Measurements from ENCODE around the gene ARFGAP3. TPM values are rescaled to one million over a fixed set of nuclear protein-coding genes. Genes with fewer than 3 reads are reported as not detected.

Gene ARFGAP3
- total RNA-seq, 4 donors from 2014 or later: 38.4 to 86.9 (median 47.5) TPM

GRCh38 chr22:42869463-42869862, 12.4 kb upstream of the ARFGAP3 start:
- no peaks in the 10 kb centered on the region for H3K36me3 ChIP-seq

GRCh38 chr22:42868751-42869251, 11.7 kb upstream of the ARFGAP3 start:
- H3K27ac ChIP-seq: no peak overlapping the region
- TF ChIP-seq POLR2A (IDR thresholded peaks at IDR 0.05): no peak
- TF ChIP-seq, protein P1, sequence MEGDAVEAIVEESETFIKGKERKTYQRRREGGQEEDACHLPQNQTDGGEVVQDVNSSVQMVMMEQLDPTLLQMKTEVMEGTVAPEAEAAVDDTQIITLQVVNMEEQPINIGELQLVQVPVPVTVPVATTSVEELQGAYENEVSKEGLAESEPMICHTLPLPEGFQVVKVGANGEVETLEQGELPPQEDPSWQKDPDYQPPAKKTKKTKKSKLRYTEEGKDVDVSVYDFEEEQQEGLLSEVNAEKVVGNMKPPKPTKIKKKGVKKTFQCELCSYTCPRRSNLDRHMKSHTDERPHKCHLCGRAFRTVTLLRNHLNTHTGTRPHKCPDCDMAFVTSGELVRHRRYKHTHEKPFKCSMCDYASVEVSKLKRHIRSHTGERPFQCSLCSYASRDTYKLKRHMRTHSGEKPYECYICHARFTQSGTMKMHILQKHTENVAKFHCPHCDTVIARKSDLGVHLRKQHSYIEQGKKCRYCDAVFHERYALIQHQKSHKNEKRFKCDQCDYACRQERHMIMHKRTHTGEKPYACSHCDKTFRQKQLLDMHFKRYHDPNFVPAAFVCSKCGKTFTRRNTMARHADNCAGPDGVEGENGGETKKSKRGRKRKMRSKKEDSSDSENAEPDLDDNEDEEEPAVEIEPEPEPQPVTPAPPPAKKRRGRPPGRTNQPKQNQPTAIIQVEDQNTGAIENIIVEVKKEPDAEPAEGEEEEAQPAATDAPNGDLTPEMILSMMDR (IDR thresholded peaks at IDR 0.05): no peak
- H3K4me1 ChIP-seq: no peaks in the 10 kb centered on the region
- intact Hi-C loops (cut with DNase I; ENCODE audit: low total_unique reads): no loop called here
- H3K4me3 ChIP-seq: no peak overlapping the region
- no peaks in the 10 kb centered on the region for H3K27me3 ChIP-seq
- peak in 1 of 2 donors; percentile 37 for DNase-seq
- H3K36me3 ChIP-seq: no peaks in the 10 kb centered on the region
- no peaks in the 10 kb centered on the region for H3K9me3 ChIP-seq

More at GRCh38 chr22:42869463-42869862, 12.4 kb upstream of the ARFGAP3 start:
- no peak overlapping the region for H3K27ac ChIP-seq
- no peak for DNase-seq
- H3K4me3 ChIP-seq: no peak overlapping the region
- TF ChIP-seq, protein P1 (IDR thresholded peaks at IDR 0.05): no peak
- TF ChIP-seq POLR2A (IDR thresholded peaks at IDR 0.05): no peak
- no peaks in the 10 kb centered on the region for H3K4me1 ChIP-seq
- H3K27me3 ChIP-seq: no peaks in the 10 kb centered on the region
- H3K9me3 ChIP-seq: no peaks in the 10 kb centered on the region
- intact Hi-C loops (cut with DNase I; ENCODE audit: low total_unique reads): no loop called here

DNA sequence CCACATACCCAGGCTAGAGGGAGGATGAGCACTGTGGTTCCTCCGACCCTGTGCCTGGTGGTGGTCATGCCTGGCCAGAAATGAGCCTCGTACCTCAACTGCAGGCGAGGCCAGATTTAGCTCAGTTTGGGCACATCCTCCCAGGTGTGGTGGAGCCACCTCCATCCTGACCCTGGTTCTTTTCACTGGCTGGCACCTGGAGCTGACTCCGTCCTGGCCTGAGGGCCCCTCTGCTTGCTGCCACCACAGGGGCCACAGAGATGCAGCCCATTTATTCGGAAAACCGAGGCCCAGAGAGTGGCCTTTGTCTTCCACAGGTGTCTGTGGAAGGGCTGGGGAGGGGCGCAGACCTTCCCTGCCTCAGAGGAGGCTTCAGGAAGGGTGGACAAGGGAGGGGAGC, 9.0 kb upstream of the ARFGAP3 start:
- Histone ChIP-seq H3K36me3 (no peaks in the 10 kb centered on the region), H3K9me3 (no peaks in the 10 kb centered on the region), H3K4me1 (no peaks in the 10 kb centered on the region), H3K27ac (no peak overlapping the region), H3K27me3 (no peaks in the 10 kb centered on the region), H3K4me3 (no peak overlapping the region)
- DNase-seq: no peak
- TF ChIP-seq, protein P1 (IDR thresholded peaks at IDR 0.05): no peak
- intact Hi-C loops (cut with DNase I; ENCODE audit: low total_unique reads): no loop called here

DNA sequence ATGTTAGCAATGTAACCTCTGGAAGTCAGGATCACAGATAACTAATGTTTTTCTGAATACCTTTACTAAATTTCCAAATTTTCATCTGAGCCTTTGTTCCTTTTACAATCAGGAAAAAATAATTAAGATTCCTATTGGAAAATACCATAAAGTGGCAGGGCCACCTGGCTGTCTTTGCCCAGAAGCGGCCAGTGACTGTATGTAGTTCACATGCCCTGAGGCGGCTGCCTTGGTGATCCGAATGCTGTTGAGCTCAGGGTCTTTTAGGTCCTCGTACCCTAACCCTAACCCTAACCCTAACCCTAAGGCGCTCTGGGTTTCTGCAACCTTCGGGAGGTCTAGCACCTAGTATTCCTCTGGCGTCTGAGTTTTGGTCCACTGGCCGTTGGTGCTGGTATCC, 8.5 kb upstream of the ARFGAP3 start:
- Histone ChIP-seq H3K4me3 (no peak overlapping the region), H3K27me3 (no peaks in the 10 kb centered on the region), H3K36me3 (no peaks in the 10 kb centered on the region), H3K4me1 (no peaks in the 10 kb centered on the region), H3K9me3 (no peaks in the 10 kb centered on the region), H3K27ac (no peak overlapping the region)
- no peak for DNase-seq
- no peak for TF ChIP-seq POLR2A (IDR thresholded peaks at IDR 0.05)
- TF ChIP-seq, protein P1 (IDR thresholded peaks at IDR 0.05): no peak
- intact Hi-C loops (cut with DNase I; ENCODE audit: low total_unique reads): no loop called here

GRCh38 chr22:42863349-42863961, 6.4 kb upstream of the ARFGAP3 start:
- no peak for DNase-seq
- Histone ChIP-seq H3K36me3 (no peaks in the 10 kb centered on the region), H3K27ac (no peak overlapping the region), H3K4me3 (no peak overlapping the region), H3K4me1 (no peaks in the 10 kb centered on the region), H3K27me3 (no peaks in the 10 kb centered on the region), H3K9me3 (no peaks in the 10 kb centered on the region)
- TF ChIP-seq, protein P1 (IDR thresholded peaks at IDR 0.05): no peak
- no peak for TF ChIP-seq POLR2A (IDR thresholded peaks at IDR 0.05)
- intact Hi-C loops (cut with DNase I; ENCODE audit: low total_unique reads): no loop called here
